8988T (cell line): Measurements from ENCODE around the gene NLGN3.

Experiments
- DNase-seq: peaks from one replicate; pipeline ENCODE4 v3.0.0; 2011

NLGN3 gene

DNA sequence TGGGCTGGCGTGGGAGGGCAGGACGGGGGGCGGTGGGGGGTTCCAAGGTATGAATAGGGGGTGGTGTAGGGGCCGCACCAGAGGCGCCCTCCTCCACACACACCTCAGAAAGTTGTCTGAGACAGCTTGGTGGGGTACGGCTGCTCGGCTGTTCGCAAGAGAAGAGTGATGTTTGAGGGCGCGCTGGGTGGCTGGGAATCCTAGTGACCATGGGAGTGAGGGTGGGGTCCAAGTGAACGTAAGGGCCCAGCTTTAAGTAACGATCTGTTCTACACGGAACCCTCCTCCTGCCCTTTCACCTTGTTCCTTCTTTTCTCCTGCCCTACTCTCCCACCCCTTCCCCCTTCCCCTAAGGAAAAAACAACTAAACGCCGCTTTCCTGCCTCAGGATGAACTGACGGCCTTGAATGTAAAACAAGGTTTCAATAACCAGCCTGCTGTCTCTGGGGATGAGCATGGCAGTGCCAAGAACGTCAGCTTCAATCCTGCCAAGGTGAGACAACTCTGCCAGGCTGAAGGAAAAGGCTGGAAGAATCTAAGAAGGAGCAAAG lies 25.6 kb upstream of the NLGN3 start:
- DNase-seq: no peak

DNA sequence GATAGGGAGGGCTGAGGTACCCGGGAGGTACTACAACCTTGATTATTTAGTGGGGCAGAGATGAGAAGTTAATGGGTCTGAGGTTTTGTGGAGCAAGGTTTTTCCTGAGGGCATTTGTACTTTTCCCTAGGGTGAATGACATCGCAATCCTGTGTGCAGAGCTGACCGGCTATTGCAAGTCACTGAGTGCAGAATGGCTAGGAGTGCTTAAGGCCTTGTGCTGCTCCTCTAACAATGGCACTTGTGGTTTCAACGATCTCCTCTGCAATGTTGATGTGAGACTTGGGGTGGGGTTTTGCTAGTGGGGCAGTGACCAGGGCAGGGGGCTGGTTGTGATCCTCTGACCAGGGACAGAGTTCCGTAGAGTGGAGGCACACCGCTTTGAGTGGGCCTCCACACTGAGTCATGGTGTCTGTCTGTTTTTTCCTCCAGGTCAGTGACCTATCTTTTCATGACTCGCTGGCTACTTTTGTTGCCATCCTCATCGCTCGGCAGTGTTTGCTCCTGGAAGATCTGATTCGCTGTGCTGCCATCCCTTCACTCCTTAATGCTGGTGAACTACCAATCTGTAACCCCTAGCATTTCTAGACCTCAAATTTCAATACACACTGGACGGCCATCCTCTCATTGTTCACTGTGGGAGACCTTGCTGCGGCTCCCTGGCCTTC lies 16.3 kb upstream of the NLGN3 start:
- DNase-seq: no peak

DNA sequence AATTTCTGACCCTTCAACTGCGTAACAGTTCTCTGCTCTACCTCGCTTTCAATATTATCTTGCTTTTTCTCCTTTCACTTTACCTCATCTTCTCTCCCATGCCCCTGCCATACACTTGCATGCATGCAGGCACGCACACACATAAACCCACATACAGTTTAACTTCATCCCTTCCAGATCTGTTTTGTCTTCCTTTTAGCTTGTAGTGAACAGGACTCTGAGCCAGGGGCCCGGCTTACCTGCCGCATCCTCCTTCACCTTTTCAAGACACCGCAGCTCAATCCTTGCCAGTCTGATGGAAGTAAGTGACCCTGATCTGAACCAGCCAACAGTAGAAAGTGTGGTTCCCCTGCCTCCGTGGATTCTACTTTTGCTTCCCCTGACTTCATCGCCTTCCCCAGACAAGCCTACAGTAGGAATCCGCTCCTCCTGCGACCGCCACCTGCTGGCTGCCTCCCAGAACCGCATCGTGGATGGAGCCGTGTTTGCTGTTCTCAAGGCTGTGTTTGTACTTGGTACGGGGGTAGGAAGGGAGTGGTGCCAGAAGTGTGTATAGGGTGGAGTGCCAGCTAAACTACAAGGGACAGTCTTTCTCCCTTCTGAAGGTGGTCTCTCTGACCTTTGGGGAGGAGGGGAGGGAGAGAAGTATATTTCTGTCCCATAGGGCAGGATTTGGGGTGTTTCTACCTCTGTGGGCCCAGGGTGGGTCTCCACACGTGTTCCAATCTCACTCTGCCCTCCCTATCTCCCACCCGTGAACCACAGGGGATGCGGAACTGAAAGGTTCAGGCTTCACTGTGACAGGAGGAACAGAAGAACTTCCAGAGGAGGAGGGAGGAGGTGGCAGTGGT lies 15.5 kb upstream of the NLGN3 start:
- peak; percentile 38 for DNase-seq

DNA sequence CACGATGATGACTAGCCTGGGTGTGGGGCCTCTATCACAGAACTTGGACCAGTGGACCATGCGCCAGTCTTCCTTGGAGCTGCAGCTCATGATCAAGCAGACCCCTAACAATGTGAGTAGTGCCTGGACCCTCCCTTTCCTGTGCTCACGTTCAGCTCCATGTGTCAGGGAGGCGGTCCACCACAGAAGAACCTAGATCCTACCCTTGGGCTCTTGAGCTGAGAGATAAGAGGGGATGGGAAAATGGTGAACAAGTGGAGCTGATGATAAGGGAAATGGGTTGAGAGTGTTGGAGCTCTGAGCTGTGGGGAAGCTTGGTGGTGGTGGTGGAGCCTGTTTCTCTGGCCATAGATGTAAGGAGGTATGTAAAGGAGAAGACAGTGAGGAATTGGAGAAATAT lies 13.1 kb upstream of the NLGN3 start:
- DNase-seq: no peak

DNA sequence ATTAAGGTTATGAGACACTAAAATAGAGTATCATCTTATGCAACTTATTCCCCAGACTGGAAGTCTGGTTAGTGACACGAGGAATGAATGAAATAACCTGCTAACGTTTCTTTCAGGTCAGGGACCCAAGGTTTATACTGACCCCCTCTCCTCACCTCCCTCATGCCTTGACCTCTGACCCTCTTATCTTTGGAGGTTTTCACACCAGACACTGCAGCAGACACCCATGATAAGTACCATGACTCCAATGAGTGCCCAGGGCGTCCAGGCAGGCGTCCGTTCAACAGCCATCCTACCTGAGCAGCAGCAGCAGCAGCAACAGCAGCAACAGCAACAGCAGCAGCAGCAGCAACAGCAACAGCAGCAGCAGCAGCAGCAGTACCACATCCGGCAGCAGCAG lies 4.2 kb upstream of the NLGN3 start:
- no peak for DNase-seq

DNA sequence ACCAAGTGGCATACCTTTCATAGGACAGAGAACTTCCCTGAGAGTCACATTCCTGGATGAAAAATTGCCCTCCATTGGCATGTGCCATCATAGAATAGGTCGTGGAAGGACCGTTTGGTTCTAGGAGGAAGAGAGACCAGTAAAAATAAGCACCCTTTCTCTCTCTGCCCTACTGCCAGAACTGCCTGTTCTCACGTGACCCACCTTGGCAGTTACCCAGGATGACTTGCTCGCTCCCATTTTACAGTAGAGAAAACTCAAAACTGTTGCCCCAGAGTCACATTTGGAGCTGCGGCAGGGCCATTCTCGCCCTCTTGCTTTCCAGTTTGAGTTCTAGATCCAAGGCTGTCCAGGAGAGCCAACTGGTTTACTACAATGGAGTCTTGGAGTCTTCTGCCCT lies 1.1 kb upstream of the NLGN3 start:
- no peak for DNase-seq

DNA sequence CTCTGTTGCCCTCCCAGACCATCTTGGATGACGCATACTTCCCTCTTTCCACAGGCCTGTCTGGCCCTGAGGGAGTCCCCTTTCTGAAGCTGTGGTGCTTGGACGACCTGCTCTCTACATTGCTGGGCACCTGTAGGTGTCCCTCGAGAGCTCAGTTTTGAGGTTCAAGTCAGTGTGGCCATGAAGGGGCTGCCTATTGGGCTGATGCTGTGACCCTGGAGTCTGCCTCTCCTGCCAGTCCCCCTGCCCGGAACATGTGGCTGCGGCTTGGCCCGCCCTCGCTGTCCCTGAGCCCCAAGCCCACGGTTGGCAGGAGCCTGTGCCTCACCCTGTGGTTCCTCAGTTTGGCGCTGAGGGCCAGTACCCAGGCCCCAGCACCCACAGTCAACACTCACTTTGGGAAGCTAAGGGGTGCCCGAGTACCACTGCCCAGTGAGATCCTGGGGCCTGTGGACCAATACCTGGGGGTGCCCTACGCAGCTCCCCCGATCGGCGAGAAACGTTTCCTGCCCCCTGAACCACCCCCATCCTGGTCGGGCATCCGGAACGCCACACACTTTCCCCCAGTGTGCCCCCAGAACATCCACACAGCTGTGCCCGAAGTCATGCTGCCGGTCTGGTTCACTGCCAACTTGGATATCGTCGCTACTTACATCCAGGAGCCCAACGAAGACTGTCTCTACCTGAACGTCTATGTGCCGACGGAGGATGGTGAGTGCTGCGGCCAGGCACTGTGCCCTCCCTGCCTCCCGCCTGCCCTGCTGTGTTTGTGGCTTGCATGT lies 3.0 kb downstream of the NLGN3 start:
- no peak for DNase-seq

DNA sequence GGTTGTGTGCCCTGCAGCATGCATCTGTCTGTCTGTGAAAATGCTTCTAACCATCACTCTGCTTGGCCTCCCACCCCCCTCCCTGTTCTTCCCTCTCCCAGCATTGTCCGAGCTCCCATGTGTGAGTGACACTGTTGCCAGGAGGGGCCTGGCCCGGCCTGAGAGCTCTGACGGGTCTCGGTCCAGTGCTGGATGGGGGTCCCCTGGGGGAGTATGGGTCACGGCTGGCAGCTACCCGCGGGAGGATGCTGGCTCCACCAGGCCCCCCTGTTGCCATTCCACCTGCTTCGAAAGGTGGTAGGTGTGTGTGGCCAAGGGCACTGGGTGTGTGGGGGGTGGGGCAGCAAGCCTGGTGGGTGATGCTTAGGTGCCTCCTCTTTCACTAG lies 3.6 kb downstream of the NLGN3 start:
- DNase-seq: no peak

DNA sequence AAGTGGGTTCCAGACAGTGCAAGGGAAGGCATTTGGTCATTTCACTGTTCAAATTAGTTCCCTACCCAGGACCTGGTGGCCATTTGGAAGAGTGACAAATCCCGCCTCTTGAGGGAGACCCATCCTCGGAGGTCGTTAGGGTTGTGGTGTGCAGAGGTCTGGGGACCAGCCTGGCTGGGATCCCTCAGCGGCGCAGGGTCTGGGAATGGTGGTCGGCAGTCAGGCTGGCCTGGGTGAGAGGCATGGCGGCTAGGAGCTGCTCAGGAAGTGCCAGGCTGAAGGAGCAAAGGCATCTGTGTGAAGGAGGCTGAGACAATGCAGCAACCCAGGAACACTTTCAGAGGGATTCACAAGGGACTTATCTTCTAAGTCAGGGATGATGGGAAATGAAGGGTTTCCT lies 6.7 kb downstream of the NLGN3 start:
- no peak for DNase-seq

DNA sequence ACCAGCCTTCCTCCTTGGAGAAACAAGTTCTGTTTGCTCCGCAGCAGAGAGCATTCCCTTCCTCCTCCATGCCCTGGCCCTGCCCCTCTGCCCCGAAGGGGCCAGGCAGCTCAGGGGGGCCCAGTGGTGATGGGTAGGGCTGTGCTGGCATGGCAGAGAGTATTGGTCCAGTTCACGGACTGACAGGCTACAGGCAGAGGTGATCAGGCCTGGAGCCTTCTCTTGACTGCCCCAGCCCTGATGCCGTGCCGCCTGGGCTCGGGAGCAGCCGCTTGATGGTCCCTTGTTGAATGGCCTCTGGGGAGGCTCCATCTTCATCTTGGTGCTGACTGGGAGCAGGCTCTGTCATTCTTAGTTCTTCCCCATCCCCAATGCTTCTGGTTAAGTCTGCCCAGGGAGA lies 9.6 kb downstream of the NLGN3 start:
- no peak for DNase-seq

DNA sequence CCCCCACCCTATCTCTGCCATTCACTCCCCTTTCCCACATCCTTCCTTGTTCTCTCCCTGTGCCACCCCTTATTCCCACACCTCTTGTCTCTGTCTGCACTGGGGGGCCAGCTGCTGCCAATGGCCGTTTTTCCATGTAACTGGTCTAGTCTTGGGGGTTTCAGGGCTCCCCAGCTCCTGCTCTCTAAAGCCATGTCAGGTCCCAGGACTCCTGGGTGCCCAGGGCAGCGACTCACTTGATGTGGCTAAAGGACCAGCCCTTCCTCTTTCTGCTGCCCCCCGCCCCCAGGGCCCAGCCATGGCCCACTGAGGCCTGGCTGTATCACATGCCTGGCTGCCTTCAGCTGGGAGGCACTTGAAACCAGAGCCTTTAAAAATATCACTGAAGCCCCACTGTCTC lies 10.0 kb downstream of the NLGN3 start:
- no peak for DNase-seq

DNA sequence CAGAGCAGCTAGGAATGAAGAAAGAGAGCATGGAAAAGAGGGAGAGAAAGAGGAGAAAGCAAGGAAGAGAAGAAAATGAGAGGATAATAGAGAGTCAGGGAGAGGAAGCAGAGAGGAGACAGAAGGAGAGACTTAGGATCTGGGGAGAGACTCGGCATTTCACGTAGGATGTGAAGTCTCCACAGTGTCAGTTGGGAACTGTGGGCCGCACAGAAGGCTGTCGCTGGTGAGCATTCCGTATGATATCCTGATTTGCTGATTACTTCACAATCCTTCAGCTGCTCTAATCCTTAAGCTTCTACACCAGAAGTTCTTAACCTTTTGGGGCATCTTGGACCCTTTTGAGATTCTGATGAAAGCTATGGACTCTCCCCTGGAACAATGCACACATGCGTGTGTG lies 14.0 kb downstream of the NLGN3 start:
- DNase-seq: no peak

DNA sequence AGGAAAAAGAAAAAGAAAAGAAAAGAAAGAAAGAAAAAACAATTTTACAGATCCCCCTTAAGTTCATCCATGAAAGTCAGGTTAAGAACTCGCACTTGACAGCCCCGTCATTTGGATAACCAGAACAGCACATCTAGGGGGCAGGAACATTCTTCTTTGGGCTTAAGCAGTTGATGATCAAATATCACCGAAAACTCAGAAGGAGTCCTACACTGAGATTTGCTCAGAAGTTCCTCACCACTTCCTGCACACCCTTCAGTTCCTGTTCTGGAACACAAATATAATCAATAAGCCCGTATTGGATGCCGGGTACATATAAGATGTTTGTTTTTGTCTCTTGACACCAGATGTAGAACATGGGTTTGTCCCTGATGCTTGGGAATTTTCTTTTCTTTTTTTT lies 14.7 kb downstream of the NLGN3 start:
- no peak for DNase-seq

DNA sequence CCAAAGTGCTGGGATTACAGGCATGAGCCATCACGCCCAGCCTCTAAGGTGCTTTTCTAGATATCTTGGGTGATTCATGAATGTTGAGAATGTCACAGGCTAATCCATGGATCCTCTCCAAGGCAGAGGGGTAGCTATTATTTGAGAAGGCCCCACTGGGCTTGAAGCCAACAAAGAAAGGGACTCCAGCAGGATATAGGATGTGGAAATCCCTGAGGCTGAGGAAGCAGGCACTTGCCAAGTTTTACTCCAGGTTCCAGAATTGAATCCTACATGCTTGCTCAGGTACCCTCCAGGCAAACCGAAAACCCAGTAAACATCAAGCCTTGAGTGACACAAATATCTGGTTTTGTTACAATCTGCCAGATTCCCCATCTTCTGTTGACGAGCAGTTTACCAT lies 15.8 kb downstream of the NLGN3 start:
- no peak for DNase-seq

DNA sequence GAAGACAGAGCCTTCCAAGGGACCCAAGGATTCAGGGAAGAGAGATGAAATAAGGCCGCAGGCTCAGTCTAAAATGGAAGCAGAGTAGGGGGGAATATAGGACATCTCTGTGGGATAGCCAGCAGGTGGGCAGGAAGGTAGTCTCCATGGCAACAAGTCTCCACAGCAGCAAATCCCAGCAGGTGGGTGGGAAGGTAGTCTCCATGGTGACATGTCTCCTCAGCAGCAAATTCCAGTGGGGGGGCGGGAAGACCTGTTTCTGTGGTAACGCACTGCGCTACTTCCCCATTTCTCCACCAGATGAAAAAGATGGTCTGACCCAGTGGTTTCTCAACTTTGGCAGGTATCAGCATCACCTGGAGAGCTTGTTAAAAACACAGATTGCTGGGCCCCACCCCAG lies 18.3 kb downstream of the NLGN3 start:
- DNase-seq: no peak

DNA sequence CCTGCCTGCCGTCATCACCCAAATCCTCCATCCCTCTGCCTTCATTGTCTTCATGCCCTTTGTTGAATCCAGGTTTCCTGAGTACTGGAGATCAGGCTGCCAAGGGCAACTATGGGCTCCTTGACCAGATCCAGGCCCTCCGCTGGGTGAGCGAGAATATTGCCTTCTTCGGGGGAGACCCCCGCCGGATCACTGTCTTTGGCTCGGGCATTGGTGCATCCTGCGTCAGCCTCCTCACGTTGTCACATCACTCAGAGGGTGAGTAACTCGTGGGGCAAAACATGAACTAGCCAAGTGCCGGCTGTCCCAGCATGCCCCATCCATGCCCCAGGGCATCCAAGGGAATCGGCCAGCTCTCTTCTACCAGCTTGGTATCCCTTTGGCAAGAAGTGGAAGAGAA lies 19.4 kb downstream of the NLGN3 start:
- no peak for DNase-seq

DNA sequence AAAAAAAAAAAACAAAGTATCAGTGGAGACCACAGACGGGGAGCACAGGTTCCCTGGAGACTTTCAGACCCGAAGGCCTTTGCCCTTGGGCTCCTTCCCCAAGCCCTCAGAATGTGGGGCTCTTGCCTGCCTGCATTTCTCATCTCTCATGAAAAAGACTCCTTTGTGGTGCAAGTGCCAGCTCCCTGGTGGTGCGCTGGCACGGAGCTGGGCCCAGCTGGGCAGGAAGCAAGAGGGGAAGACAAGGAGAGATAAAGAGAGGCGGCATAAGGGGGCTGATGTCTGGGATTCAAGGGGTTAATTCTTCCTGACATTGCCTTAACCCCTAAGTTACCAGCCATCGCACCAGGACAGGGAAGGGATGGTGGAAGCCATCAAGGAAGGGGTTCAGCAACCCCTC lies 21.8 kb downstream of the NLGN3 start:
- DNase-seq: no peak

DNA sequence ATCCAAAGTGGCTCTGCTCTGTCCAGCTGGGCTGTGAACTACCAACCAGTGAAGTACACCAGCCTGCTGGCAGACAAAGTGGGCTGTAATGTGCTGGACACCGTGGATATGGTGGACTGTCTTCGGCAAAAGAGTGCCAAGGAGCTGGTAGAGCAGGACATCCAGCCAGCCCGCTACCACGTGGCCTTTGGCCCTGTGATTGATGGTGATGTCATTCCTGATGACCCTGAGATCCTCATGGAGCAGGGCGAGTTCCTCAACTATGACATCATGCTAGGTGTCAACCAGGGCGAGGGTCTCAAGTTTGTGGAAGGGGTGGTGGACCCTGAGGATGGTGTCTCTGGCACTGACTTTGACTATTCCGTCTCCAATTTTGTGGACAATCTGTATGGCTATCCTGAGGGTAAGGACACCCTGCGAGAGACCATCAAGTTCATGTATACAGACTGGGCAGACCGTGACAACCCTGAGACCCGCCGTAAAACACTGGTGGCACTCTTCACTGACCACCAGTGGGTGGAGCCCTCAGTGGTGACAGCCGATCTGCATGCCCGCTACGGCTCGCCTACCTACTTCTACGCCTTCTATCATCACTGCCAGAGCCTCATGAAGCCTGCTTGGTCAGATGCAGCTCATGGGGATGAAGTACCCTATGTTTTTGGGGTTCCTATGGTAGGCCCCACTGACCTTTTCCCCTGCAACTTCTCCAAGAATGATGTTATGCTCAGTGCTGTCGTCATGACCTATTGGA lies 22.6 kb downstream of the NLGN3 start:
- DNase-seq: no peak

DNA sequence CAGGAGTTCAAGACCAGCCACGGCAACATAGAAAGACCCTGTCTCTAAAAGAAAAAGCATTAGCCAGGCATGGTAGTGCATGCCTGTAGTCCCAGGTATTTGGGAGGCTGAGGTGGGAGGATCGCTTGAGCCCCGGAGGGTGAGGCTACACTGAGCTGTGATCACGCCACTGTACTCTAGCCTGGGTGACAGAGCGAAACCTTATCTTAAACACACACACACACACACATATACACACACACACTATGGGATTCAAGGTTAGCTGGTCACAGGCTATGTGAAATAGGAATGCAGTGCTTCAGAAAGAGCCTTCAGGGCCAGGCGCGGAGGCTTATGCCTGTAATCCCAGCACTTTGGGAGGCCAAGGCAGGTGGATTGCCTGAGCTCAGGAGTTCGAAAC lies 23.5 kb downstream of the NLGN3 start:
- DNase-seq: no peak

DNA sequence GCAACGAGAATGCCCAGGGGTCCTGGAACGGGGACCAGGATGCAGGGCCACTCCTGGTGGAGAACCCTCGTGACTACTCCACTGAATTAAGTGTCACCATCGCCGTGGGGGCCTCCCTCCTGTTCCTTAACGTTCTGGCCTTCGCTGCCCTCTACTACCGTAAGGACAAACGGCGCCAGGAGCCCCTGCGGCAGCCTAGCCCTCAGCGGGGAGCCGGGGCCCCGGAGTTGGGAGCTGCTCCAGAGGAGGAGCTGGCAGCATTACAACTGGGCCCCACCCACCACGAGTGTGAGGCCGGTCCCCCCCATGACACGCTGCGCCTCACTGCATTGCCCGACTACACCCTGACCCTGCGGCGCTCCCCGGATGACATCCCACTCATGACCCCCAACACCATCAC lies 24.9 kb downstream of the NLGN3 start:
- DNase-seq: no peak

DNA sequence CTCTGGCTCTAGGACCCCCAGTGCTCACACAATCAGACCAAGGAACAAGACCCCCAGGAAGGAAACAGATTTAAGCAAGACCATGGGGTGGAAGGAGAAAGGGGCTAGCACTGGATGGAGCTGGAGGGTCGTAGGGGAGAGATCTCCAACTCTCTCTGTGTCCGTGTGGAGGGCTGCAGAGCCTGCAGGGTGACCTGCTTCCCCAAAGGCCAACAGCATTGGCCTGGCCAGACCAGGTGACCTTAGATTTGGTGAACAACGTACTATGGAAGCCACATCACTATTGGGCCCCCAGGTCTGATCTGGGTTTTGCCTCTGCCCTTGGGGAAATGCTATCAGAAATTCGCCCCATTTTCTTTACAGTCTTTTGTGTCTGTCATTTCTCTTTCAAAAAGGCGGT lies 26.0 kb downstream of the NLGN3 start:
- no peak for DNase-seq

DNA sequence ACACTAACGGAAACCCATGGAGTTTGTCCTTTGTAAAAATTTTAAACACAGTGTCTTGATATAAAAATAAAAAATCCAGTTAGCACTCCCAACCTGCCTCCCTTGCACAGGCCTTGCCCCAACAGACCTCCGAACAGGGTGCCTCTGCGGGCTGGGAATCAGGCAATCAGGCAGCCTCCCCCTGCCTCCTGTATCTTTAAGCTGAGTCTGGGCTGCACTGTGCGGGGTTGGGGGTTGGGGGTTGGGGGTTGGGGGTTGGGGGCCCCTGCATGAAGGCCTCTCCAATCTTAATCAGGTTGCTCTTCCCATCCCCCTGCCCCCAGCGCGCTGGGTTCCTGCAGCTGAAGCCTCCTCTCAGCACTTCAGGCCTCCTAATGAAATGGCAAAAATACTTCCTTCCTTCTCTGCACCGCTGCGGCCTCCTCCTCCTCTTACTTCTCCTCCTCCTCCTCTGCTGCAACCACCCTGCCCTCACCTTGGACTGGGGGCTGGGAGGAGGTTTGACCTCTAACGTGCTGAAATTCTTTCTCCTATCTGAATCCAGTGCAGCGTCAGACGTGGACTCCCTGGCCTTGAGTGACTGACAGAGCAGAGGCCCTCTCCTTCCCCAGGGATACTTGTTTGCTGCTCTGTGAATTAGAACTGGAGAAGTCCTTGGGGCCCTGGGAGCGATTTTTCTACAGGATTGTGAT lies 26.6 kb downstream of the NLGN3 start:
- DNase-seq: no peak
